ENCODE measurements around the gene TACC3.

The TACC3 gene

GRCh38 chr4:1793940-1794808 is 72.9 kb downstream of the TACC3 start:
- no peak for DNase-seq (ENCODE audit: low spot score)

All from putamen (tissue), 1 donor.